Breast epithelium (tissue), 3 donors: Measurements from ENCODE around the gene CACNA2D3.

Source experiments
- POLR2A ChIP-seq: fragments of 450-650 bp; IDR thresholded peaks from one replicate; pipeline ENCODE4 v1.6.1; 2016; ENCODE audit warnings: antibody characterized with exemption, mild to moderate bottlenecking, moderate library complexity
- POLR2AphosphoS5 ChIP-seq, 3 donors: sonication (generic); formaldehyde crosslinking; IDR thresholded peaks; one replicate each; pipeline ENCODE4 v1.6.1; 2017; ENCODE audit warnings: antibody characterized with exemption in 3 of 3
- TF ChIP-seq, protein P1 (sequence below), 3 donors: fragments of 450-650 bp; IDR thresholded peaks; one replicate each; pipeline ENCODE4 v1.5.1; 2016 to 2017; ENCODE audit warnings: antibody characterized with exemption in 3 of 3, mild to moderate bottlenecking in 3 of 3, moderate library complexity in 3 of 3

DNA sequence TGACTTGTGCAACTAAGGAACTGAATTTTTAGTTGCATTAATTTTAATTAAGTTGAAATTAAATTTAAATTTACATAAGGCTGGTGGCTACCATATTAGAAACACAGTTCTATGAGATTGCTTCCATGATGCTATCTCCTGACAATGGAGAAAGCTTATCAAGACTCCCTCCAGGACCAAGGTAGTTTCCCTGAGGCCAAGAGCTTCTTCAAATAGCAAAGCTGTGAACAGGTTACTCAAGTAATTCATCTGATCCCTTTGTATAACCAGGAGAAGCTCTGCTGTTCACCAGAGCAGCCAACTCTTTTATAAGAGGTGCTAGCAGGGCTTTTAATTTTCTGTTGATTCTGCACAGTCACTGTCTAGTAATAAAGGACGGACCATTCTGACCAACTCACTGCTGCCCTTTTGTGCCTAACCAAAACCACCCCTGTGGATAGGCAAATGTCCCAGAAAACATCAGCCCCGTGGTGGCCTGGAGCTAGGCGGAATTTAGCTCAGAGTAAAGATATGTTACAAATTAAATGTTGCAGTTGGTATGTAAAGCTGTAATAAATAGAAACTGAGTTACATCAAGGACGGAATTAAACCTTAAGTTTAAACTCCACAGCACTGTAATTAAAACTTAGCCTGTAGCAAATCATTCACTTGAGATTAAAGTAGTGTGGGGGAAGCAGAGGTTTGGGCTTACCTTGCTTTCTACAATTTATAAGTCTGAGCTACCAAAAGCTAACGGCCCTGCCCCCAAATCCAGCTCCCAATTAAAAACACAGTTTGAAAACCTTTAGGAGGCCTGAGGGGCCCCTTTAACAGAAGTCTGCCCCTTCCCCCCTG is 861.1 kb downstream of the CACNA2D3 start:
- TF ChIP-seq, protein P1, sequence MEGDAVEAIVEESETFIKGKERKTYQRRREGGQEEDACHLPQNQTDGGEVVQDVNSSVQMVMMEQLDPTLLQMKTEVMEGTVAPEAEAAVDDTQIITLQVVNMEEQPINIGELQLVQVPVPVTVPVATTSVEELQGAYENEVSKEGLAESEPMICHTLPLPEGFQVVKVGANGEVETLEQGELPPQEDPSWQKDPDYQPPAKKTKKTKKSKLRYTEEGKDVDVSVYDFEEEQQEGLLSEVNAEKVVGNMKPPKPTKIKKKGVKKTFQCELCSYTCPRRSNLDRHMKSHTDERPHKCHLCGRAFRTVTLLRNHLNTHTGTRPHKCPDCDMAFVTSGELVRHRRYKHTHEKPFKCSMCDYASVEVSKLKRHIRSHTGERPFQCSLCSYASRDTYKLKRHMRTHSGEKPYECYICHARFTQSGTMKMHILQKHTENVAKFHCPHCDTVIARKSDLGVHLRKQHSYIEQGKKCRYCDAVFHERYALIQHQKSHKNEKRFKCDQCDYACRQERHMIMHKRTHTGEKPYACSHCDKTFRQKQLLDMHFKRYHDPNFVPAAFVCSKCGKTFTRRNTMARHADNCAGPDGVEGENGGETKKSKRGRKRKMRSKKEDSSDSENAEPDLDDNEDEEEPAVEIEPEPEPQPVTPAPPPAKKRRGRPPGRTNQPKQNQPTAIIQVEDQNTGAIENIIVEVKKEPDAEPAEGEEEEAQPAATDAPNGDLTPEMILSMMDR (IDR thresholded peaks at IDR 0.05), result no peak
- TF ChIP-seq POLR2A, result no peak
- TF ChIP-seq POLR2AphosphoS5 (IDR thresholded peaks at IDR 0.05), result no peak
